ENCODE measurements around the gene KHDC4. TPM values are rescaled to one million over a fixed set of nuclear protein-coding genes. Genes with fewer than 3 reads are reported as not detected.

The KHDC4 gene
- total and polyA plus RNA-seq, 9 of the 15 experiments (the other 6 are each of a cell fraction or from before 2014, with no cell fraction given): 12.1 to 185 (median 65.6) TPM

GRCh38 chr1:155978325-155978972 is 44.2 kb upstream of the KHDC4 start, which contains the start of gene ARHGEF2 (continued):
- TF ChIP-seq, protein P1, sequence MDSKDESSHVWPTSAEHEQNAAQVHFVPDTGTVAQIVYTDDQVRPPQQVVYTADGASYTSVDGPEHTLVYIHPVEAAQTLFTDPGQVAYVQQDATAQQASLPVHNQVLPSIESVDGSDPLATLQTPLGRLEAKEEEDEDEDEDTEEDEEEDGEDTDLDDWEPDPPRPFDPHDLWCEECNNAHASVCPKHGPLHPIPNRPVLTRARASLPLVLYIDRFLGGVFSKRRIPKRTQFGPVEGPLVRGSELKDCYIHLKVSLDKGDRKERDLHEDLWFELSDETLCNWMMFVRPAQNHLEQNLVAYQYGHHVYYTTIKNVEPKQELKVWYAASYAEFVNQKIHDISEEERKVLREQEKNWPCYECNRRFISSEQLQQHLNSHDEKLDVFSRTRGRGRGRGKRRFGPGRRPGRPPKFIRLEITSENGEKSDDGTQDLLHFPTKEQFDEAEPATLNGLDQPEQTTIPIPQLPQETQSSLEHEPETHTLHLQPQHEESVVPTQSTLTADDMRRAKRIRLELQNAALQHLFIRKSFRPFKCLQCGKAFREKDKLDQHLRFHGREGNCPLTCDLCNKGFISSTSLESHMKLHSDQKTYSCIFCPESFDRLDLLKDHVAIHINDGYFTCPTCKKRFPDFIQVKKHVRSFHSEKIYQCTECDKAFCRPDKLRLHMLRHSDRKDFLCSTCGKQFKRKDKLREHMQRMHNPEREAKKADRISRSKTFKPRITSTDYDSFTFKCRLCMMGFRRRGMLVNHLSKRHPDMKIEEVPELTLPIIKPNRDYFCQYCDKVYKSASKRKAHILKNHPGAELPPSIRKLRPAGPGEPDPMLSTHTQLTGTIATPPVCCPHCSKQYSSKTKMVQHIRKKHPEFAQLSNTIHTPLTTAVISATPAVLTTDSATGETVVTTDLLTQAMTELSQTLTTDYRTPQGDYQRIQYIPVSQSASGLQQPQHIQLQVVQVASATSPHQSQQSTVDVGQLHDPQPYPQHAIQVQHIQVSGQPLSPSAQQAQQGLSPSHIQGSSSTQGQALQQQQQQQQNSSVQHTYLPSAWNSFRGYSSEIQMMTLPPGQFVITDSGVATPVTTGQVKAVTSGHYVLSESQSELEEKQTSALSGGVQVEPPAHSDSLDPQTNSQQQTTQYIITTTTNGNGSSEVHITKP (IDR thresholded peaks at IDR 0.05; ENCODE audit: partially characterized antibody): peak; percentile 53
- peak; percentile 63 for TF ChIP-seq ELF1 (tag; IDR thresholded peaks at IDR 0.05)
- no peak; the same call in 1 of the 2 replicates for TF ChIP-seq TCF7 (IDR thresholded peaks at IDR 0.05; ENCODE audit: borderline replicate concordance)
- no peak for TF ChIP-seq STAT5B (CRISPR knock-in tag; IDR thresholded peaks at IDR 0.05)
- TF ChIP-seq MXD1 (CRISPR knock-in tag; IDR thresholded peaks at IDR 0.05; ENCODE audit: borderline replicate concordance, poor library complexity, severe bottlenecking): no peak
- TF ChIP-seq RBM14 (IDR thresholded peaks at IDR 0.05; ENCODE audit: borderline replicate concordance, insufficient read depth, low read depth, low read length): 0 out of 2 replicates have a peak, but pooled peaks have one; percentile 24
- TF ChIP-seq TCFL5 (CRISPR knock-in tag; conservative IDR thresholded peaks at IDR 0.05): no peak
- no peak for TF ChIP-seq HINFP (tag; conservative IDR thresholded peaks at IDR 0.05; ENCODE audit: low read depth)
- TF ChIP-seq, protein P2, sequence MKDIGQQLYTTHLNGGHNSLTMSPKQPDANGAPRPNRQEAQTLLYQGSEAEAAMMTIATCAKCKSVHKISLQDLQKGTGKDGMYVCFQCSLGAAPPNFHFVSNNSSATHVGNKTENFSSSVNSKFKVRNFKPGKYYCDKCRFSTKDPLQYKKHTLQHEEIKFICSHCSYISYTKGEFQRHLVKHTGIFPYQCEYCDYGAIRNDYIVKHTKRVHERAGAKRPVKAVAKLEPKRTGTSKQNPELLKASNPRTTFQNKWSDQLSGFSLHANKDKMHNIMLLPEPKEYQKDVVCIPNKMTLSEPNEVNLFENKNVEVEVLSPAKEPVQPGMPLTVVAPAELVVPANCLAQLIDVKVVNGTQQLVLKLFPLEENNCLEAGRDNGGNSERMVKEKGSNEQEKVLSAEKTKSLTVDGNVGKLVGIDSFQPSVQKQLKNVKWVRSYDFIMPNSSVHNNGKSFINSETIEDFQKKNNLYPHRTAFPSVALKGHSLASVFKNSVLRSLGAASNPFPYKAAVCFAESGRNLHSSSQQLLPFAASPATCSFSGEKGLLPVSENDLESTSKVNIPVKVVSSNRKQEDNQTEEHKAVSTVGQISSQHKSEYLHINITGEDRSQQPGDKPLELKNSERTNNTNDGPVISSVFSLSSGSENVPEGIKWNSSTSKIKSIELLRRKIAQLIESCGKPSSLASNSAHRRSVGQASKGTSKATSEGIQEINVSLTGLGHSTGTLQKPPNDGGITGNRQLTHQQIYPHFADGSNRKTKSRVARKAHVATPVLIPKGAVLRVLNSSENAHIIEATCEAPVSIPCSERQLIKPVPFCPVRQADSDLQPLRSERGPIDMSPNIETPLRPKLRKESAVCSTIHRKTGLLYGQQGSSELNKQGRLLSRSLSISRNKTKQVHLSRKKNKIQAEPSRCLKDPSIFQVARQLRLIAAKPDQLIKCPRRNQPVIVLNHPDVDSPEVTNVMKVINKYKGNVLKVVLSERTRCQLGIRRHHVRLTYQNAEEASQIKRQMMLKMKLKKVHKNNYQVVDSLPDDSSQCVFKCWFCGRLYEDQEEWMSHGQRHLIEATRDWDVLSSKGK (CRISPR knock-in tag; IDR thresholded peaks at IDR 0.05): no peak
- peak; percentile 34 for TF ChIP-seq CBFA2T3 (IDR thresholded peaks at IDR 0.05)

All from K562 (cell line).